NCI-H1092 treated with DMSO at 0.1 percent for 48 hours (cell line): ENCODE results near the gene RDH13.
"Not testable (repeated sequence)": the region's sequence is repeated elsewhere in the genome, so short reads cannot be mapped to it uniquely, and the experiment has no call there.

Experiments
- DNase-seq: peaks from one replicate; lab custom pipeline; 2025; lab: John Stamatoyannopoulos, UW

RDH13 gene

GRCh38 chr19:55044771-55045716, 17.9 kb downstream of the RDH13 start:
- DNase-seq = no peak

- DNase-seq = no peak
Measured at GRCh38 chr19:55044286-55044685, 18.7 kb downstream of the RDH13 start.

- DNase-seq = no peak
Measured at GRCh38 chr19:55042688-55043087, 20.3 kb downstream of the RDH13 start.

- DNase-seq = no peak
Measured at GRCh38 chr19:55042344-55042678, 20.6 kb downstream of the RDH13 start.

GRCh38 chr19:55041627-55042343, 21.2 kb downstream of the RDH13 start:
- DNase-seq = no peak

- no peak for DNase-seq
Measured at GRCh38 chr19:55041244-55041626, 21.7 kb downstream of the RDH13 start.

GRCh38 chr19:55040654-55041053, 22.3 kb downstream of the RDH13 start:
- DNase-seq = not testable (repeated sequence)

- not testable (repeated sequence) for DNase-seq
Measured at GRCh38 chr19:55037603-55038002, 25.3 kb downstream of the RDH13 start.

- DNase-seq = no peak
Measured at GRCh38 chr19:55036058-55036457, 26.9 kb downstream of the RDH13 start.

GRCh38 chr19:55034751-55035150, 28.2 kb downstream of the RDH13 start:
- DNase-seq = no peak

GRCh38 chr19:55032976-55033643, 29.8 kb downstream of the RDH13 start:
- not testable (repeated sequence) for DNase-seq

- no peak for DNase-seq
Measured at GRCh38 chr19:55032170-55032800, 30.7 kb downstream of the RDH13 start.

- DNase-seq = no peak
Measured at GRCh38 chr19:55031178-55031577, 31.8 kb downstream of the RDH13 start.

GRCh38 chr19:55028757-55029156, 34.2 kb downstream of the RDH13 start:
- DNase-seq = no peak

- no peak for DNase-seq
Measured at GRCh38 chr19:55027472-55028337, 35.2 kb downstream of the RDH13 start.

GRCh38 chr19:55027140-55027471, 35.8 kb downstream of the RDH13 start:
- DNase-seq = not testable (repeated sequence)

GRCh38 chr19:55024111-55024510, 38.8 kb downstream of the RDH13 start:
- no peak for DNase-seq

GRCh38 chr19:55020351-55020750, 42.6 kb downstream of the RDH13 start:
- DNase-seq = not testable (repeated sequence)

GRCh38 chr19:55018633-55019032, 44.3 kb downstream of the RDH13 start:
- no peak for DNase-seq

GRCh38 chr19:55018216-55018615, 44.7 kb downstream of the RDH13 start:
- DNase-seq = no peak

- no peak for DNase-seq
Measured at GRCh38 chr19:55016017-55016416, 46.9 kb downstream of the RDH13 start.
